GM15510 (cell line): ENCODE measurements around the gene EFTUD2.

Experiments used
- POLR2A ChIP-seq: IDR thresholded peaks from 3 replicates; pipeline ENCODE4 v1.6.1; 2011; ENCODE audit warnings: borderline replicate concordance; ENCODE audit not compliant: insufficient read length; ENCODE audit errors: extremely low read depth

EFTUD2 gene

GRCh38 chr17:44928950-44929720, 29.9 kb upstream of the EFTUD2 start:
- TF ChIP-seq POLR2A = no peak

DNA sequence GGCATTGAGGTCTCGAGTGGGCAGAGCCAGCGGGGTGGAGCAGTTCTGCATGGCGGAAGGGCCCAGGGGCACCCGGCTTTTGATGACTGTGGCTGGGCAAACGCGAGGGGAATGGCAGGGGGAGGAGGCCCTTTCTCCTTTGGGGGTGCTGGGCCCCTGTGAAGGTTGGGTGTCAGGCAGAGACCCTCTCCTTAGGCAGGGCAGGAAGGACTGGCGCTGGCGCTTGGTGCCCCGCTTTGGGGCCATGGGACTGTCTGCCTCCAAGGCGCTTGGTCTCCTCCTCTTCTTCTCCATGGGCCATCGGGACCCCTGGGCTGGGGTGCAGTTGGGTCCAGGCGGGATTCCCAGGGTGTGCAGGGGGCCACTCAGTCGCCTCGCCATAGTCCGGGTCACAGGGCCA, 28.9 kb upstream of the EFTUD2 start:
- no peak for TF ChIP-seq POLR2A

GRCh38 chr17:44927696-44928095, 28.5 kb upstream of the EFTUD2 start:
- no peak for TF ChIP-seq POLR2A

DNA sequence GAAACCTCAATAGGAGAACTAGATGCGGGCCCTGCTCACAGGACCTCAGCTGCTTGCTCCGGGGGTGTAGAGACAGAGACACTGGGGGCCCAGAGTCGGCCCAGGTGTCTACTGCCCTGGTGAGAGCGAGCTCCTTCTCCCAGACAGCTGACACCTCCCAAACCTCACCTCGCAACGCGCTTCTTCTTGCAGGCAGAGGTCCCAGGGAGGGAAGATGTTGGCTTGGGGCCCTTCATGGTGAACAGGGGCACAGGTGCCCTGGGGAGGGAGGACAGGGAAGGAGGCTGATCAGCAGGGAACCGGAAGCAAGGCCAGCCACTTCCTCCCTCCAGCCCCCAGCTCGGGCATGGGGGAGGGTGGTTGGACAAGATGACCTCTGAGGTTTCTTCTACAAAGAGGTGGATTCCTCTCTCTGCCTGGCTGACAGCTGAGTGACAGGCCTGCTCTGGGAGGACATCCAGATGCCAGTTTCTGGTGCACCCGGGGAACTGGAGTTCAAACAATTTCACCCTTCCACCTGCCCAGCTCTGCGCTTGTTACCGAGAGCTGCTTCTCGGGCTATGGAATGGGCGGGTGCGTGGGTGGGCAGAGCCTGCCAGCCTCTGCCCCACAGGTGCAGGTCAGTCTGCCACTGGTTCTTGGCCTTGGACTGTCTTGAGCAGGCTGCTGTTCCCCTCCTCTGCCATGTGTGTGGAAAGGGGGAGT, 27.7 kb upstream of the EFTUD2 start:
- TF ChIP-seq POLR2A = no peak

DNA sequence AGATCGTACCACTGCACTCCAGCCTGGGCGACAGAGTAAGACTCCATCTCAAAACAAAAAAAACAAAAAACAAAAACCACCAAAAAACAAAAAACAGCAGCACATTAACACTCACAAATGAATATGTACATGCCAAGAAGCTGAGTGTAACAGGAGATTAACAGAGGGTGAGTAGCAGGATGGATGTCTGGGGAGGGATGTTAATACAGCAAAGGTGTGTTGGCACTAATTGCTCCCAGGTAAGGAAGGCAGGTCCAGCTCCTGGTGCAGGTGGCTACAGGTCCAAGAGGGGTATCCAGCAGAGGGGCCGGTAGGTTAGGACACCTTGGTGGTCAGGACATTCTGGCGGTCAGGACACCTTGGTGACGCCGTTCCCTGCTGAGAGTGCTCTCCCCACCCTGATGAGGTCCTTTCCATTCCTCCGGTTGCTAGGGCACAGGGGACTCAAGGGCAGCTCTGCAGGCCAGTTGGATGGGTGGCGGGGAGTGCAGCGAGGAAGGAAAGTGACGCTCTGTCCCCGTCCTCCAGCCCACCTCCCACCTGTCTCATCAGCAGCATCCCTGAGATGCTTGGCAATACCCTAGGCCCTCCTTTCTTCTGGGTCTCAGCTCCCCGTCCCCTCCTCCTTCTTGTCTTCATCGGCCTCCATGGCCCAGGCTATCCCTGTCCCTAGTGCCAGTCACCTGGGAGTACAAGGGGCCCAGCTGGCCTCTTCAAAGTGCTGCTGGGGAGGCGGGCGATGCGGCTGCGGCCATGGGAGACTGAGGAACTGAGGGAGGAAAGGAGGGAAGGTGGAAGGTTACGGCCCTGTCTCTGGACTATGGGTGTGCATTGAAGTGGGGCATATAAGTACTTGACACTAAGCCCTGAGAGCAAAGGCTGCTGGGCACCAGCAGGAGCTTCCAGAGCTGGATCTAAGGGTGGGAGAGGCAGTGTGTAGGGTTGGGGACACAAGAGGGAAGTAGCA, 26.8 kb upstream of the EFTUD2 start:
- no peak for TF ChIP-seq POLR2A

DNA sequence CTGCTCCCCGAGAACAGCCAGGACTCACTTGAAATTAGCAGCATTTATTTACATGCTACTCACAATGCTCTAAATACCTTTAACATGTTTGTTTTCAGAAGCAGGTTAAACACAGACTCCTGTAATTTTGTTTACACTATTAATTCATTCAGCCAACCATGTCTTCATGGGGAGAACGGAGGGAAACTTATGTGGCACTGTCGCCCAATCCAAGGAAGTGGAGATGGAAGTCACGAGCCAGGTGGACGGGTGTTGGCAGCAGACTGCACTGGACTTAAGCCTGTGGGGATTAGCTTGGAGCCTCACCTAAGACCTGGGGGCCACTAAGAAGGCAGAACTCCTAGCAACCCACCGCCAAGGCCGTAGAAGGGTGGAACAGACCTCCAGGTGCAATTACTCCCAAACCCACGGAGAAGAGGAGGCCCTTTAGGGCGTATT, 24.9 kb upstream of the EFTUD2 start:
- TF ChIP-seq POLR2A = no peak

DNA sequence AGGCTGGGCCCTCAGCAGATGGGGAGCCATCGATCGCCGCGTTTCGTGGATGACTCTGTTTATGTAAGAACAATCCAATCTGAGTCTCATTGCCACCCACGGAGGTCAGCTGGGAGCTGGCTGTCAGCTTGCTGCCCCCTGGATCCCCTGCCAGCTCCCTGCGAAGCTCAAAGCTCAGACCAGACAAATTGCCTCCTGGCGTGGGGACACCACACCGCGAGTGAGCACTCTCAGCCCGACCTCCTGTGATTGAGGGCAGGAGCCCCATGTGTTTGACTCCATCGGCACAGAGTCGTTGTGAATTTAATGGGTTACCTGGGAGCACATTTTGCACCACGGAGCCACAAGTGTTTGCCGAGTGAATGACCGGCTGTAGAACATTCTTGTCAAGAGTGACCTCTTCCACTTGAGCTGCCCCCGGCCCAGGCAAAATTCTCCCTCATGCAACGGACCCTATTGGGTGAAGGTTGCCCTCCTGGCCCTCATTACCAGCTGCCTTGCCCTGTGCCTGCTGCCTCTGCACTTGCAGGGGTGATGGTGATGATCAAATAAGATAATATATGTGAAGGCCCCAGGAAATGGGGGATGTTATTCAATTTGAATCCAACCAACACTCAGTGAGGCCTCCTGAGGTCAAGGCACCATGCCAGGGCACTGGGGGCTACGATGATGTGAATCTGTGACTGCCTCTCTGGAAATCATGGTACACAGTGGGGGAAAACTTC, 23.7 kb upstream of the EFTUD2 start:
- TF ChIP-seq POLR2A = no peak

- no peak for TF ChIP-seq POLR2A
Observed at GRCh38 chr17:44922136-44922535, 22.9 kb upstream of the EFTUD2 start.

- TF ChIP-seq POLR2A = no peak
Observed at GRCh38 chr17:44921122-44921882, 22.1 kb upstream of the EFTUD2 start.

- no peak for TF ChIP-seq POLR2A
Observed at GRCh38 chr17:44920565-44920940, 21.3 kb upstream of the EFTUD2 start.

- TF ChIP-seq POLR2A = no peak
Observed at GRCh38 chr17:44919885-44920564, 20.8 kb upstream of the EFTUD2 start.

DNA sequence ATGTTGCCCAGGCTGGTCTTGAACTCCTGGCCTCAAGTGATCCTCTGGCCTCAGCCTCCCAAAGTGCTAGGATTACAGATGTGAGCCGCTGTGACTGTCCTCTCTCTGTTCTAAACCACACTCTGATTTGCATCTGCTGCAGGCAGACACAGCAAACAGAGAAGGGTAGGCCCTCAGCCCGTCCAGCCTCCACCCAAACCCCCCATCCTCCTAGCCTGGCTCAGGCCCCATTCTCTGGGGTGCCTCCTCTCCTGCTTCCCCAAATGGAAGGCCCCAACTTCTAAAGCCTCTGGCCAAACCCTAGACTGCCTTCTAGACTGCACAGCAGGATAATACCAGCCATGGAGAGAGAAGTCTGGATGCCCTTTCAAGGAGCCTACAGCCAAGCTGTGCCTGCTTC, 20.2 kb upstream of the EFTUD2 start:
- TF ChIP-seq POLR2A = no peak

DNA sequence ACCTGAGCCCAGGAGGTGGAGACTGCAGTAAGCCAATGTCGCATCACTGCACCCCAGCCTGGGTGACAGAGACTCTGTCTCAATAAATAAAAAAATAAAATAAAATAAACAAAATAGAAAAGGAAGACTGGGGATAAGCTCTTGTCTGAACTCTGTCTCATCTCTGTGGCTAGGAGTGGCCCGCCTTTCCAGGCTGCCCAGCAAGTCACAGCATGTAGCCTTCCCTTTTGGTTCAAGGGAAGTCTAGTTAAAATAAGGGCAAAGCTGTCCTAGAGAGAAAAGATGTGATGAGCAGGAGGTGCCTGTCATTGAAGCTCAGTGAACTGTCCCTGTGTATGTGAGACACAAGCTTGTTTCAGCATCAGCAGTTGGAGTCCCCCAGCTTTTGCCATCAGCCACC, 18.8 kb upstream of the EFTUD2 start:
- TF ChIP-seq POLR2A = no peak
